ENCODE results near the gene ANAPC15. TPM values are rescaled to one million over a fixed set of nuclear protein-coding genes. Genes with fewer than 3 reads are reported as not detected.

Gene ANAPC15
- polyA plus RNA-seq, 1 of the 3 experiments (the other 2 are of a cell fraction) = 92.3 TPM

GRCh38 chr11:72084965-72085364 is 27.5 kb downstream of the ANAPC15 start:
- CTCF ChIA-PET = interaction anchor here (0.8 to 7.8 kb wide), 13 partner anchors 11 to 348 kb away, joined by 3 to 99 read pairs (median 5); partner anchors contain the start of gene LAMTOR1
- Histone ChIP-seq H3K9ac (no peak overlapping the region), H3K27me3 (ENCODE audit: insufficient read depth) (no peaks in the 10 kb centered on the region), H3K27ac (ENCODE audit: low read depth in 2 of 2, low read length in 1 of 2) (peak overlapping the region in 1 of 2 experiments; percentile 44; a peak in 2 of 4 replicates), H3K4me3 (ENCODE audit: low read depth in 2 of 2, low read length in 1 of 2) (no peak overlapping the region), H4K20me1 (ENCODE audit: insufficient read depth) (no peaks in the 10 kb centered on the region), H2AFZ (ENCODE audit: low read depth) (no peak overlapping the region), H3K9me3 (no peaks in the 10 kb centered on the region), H3F3A (replicated peaks; ENCODE audit: insufficient read depth) (peaks cover 3% of the 10 kb centered on the region), H3K79me2 (ENCODE audit: insufficient read depth) (peaks cover 2% of the 10 kb centered on the region; the same call in 1 of the 2 replicates), H3K36me3 (replicated peaks in 1 of 2; ENCODE audit: control insufficient read depth in 1 of 2, insufficient read depth in 2 of 2, low read length in 1 of 2) (peaks cover under 1 to 29% of the 10 kb centered on the region in 2 experiments), H3K4me1 (ENCODE audit: control insufficient read depth in 1 of 2, insufficient read depth in 2 of 2, low read depth in 1 of 2, low read length in 1 of 2) (peaks cover 0 to 38% of the 10 kb centered on the region in 2 experiments; a peak in 3 of 4 replicates), H3K9me2 (no peaks in the 10 kb centered on the region), H3K4me2 (no peak overlapping the region)
- peak; percentile 22 for DNase-seq
- 70% methylated on average over 1 of the region's 1 CpG for WGBS (ENCODE audit: low lambda C conversion rate)
- POLR2A ChIA-PET = interaction anchor here (1.0 to 2.3 kb wide), 4 partner anchors 44 to 159 kb away, joined by 4 to 7 read pairs (median 6); partner anchors contain the start of gene PHOX2A
- TF ChIP-seq REST (IDR thresholded peaks at IDR 0.05; ENCODE audit: low read depth, low read length) (no peak), CTCF (IDR thresholded peaks at IDR 0.05) (no peak), RCOR1 (IDR thresholded peaks at IDR 0.05; ENCODE audit: low read length) (peak; percentile 70; the same call in 1 of the 2 replicates), YY1 (IDR thresholded peaks at IDR 0.05; ENCODE audit: low read depth) (no peak), MEF2A (IDR thresholded peaks at IDR 0.05; ENCODE audit: borderline replicate concordance, low read depth) (no peak), MXI1 (IDR thresholded peaks at IDR 0.05; ENCODE audit: low read depth, low read length) (peak; percentile 50; the same call in 1 of the 2 replicates), GABPA (IDR thresholded peaks at IDR 0.05; ENCODE audit: low read depth) (no peak), EP300 (IDR thresholded peaks at IDR 0.05; ENCODE audit: borderline replicate concordance in 1 of 2, low read depth in 1 of 2, low read length in 1 of 2) (peak in 1 of 2 experiments; percentile 74; a peak in 2 of 4 replicates), TCF12 (IDR thresholded peaks at IDR 0.05) (peak; percentile 55), FOSL2 (IDR thresholded peaks at IDR 0.05; ENCODE audit: borderline replicate concordance, low read depth) (no peak), TAF1 (IDR thresholded peaks at IDR 0.05; ENCODE audit: borderline replicate concordance, low read depth, low read length) (no peak), NFIC (IDR thresholded peaks at IDR 0.05; ENCODE audit: borderline replicate concordance) (no peak), JUND (IDR thresholded peaks at IDR 0.05) (no peak), ELF1 (IDR thresholded peaks at IDR 0.05) (no peak), USF2 (IDR thresholded peaks at IDR 0.05; ENCODE audit: borderline replicate concordance, low read depth, low read length) (no peak), GATA2 (CRISPR knock-in tag; IDR thresholded peaks at IDR 0.05) (peak; percentile 62), POLR2AphosphoS5 (IDR thresholded peaks at IDR 0.05; ENCODE audit: low read depth, low read length) (no peak; the same call in 1 of the 2 replicates), FOXM1 (IDR thresholded peaks at IDR 0.05; ENCODE audit: low read depth) (no peak), CHD2 (IDR thresholded peaks at IDR 0.05; ENCODE audit: low read length, partially characterized antibody) (peak; percentile 31)
- TF ChIP-seq, protein P1, sequence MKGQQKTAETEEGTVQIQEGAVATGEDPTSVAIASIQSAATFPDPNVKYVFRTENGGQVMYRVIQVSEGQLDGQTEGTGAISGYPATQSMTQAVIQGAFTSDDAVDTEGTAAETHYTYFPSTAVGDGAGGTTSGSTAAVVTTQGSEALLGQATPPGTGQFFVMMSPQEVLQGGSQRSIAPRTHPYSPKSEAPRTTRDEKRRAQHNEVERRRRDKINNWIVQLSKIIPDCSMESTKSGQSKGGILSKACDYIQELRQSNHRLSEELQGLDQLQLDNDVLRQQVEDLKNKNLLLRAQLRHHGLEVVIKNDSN (IDR thresholded peaks at IDR 0.05; ENCODE audit: borderline replicate concordance, low read depth) = no peak
- TF ChIP-seq, protein P2, sequence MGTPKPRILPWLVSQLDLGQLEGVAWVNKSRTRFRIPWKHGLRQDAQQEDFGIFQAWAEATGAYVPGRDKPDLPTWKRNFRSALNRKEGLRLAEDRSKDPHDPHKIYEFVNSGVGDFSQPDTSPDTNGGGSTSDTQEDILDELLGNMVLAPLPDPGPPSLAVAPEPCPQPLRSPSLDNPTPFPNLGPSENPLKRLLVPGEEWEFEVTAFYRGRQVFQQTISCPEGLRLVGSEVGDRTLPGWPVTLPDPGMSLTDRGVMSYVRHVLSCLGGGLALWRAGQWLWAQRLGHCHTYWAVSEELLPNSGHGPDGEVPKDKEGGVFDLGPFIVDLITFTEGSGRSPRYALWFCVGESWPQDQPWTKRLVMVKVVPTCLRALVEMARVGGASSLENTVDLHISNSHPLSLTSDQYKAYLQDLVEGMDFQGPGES (IDR thresholded peaks at IDR 0.05; ENCODE audit: low read depth, low read length) = no peak
- TF ChIP-seq, protein P3, sequence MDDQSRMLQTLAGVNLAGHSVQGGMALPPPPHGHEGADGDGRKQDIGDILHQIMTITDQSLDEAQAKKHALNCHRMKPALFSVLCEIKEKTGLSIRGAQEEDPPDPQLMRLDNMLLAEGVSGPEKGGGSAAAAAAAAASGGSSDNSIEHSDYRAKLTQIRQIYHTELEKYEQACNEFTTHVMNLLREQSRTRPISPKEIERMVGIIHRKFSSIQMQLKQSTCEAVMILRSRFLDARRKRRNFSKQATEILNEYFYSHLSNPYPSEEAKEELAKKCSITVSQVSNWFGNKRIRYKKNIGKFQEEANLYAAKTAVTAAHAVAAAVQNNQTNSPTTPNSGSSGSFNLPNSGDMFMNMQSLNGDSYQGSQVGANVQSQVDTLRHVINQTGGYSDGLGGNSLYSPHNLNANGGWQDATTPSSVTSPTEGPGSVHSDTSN (IDR thresholded peaks at IDR 0.05) = peak; percentile 29; the same call in 1 of the 2 replicates
